ENCODE data around the gene PCSK4. TPM values are rescaled to one million over a fixed set of nuclear protein-coding genes. Genes with fewer than 3 reads are reported as not detected.

Gene PCSK4
- total RNA-seq, 1 experiment from 2014 or later, result 9.1 TPM

DNA sequence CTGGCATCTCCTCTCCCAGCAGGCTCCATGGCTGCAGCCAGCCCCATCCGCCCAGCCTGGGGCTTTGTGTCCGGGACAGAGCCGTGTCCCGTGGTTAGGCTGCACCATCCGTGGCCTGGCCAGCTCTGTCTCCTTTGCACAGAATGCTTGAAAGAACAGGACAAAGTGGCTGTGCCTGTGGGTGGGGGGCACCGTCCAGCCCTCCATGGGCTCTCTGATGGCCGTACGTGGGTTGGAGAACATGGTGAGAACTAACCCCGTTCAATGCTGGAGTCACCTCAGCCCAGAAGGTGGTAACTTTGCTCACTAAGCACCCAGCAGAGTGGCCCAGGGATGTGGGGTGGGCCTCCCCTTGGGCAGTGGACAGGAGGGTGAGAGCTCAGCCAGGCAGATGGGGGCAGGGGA lies 49.1 kb downstream of the PCSK4 start:
- TF ChIP-seq, protein P1, sequence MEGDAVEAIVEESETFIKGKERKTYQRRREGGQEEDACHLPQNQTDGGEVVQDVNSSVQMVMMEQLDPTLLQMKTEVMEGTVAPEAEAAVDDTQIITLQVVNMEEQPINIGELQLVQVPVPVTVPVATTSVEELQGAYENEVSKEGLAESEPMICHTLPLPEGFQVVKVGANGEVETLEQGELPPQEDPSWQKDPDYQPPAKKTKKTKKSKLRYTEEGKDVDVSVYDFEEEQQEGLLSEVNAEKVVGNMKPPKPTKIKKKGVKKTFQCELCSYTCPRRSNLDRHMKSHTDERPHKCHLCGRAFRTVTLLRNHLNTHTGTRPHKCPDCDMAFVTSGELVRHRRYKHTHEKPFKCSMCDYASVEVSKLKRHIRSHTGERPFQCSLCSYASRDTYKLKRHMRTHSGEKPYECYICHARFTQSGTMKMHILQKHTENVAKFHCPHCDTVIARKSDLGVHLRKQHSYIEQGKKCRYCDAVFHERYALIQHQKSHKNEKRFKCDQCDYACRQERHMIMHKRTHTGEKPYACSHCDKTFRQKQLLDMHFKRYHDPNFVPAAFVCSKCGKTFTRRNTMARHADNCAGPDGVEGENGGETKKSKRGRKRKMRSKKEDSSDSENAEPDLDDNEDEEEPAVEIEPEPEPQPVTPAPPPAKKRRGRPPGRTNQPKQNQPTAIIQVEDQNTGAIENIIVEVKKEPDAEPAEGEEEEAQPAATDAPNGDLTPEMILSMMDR (conservative IDR thresholded peaks at IDR 0.05), result no peak
- Histone ChIP-seq H3K14ac (ENCODE audit: insufficient read depth, low read length) (no peak overlapping the region; the same call in 1 of the 2 replicates), H4K5ac (ENCODE audit: insufficient read length, low read depth, low read length) (no peak overlapping the region), H4K8ac (replicated peaks; ENCODE audit: insufficient read length, low read depth, low read length) (no peak overlapping the region), H3K4me1 (ENCODE audit: insufficient read depth, low read length) (no peaks in the 10 kb centered on the region), H3K23ac (ENCODE audit: insufficient read length, low read depth, low read length) (no peak overlapping the region), H4K20me1 (ENCODE audit: control insufficient read depth, insufficient read depth, insufficient read length) (no peaks in the 10 kb centered on the region), H3K27ac (ENCODE audit: insufficient read length, low read depth, low read length) (no peak overlapping the region), H2BK15ac (ENCODE audit: low read depth, low read length) (no peak overlapping the region), H2BK20ac (ENCODE audit: low read depth, low read length, poor library complexity, severe bottlenecking) (no peak overlapping the region), H2BK12ac (ENCODE audit: insufficient read length, low read depth, low read length) (no peak overlapping the region), H3T11ph (ENCODE audit: low read length) (no peak overlapping the region), H2BK5ac (ENCODE audit: insufficient read length, low read length) (no peak overlapping the region), H3K9me3 (ENCODE audit: control insufficient read depth, low read depth, low read length) (no peaks in the 10 kb centered on the region), H3K18ac (ENCODE audit: insufficient read length, low read depth, low read length) (no peak overlapping the region), H3K23me2 (ENCODE audit: insufficient read length, low read depth, low read length, poor library complexity, severe bottlenecking) (peaks cover 5% of the 10 kb centered on the region), H2AK5ac (ENCODE audit: insufficient read length, low read length) (no peak overlapping the region), H3K9ac (ENCODE audit: extremely low read depth, insufficient read length, low read length) (no peak overlapping the region), H2BK120ac (ENCODE audit: low read depth, low read length, poor library complexity, severe bottlenecking) (no peak overlapping the region), H3K4me2 (ENCODE audit: insufficient read depth, insufficient read length, low read length) (no peak overlapping the region), H3K79me2 (ENCODE audit: insufficient read depth, low read length) (peaks cover 11% of the 10 kb centered on the region; the same call in 1 of the 2 replicates), H3K56ac (ENCODE audit: insufficient read length, low read depth, low read length) (no peak overlapping the region), H2AFZ (ENCODE audit: low read length) (no peak overlapping the region), H3K27me3 (ENCODE audit: insufficient read depth, low read length) (no peaks in the 10 kb centered on the region), H4K91ac (ENCODE audit: insufficient read length, low read depth, low read length) (no peak overlapping the region), H3K79me1 (ENCODE audit: insufficient read depth, low read depth, low read length, poor library complexity, severe bottlenecking) (peaks cover 12% of the 10 kb centered on the region), H3K4ac (ENCODE audit: low read depth, low read length) (no peak overlapping the region)
- peak overlapping the region in 1 of 3 experiments; percentile 92; a peak in 2 of 7 replicates for H3K27ac Mint-ChIP-seq
- H3K9me3 Mint-ChIP-seq, result no peaks in the 10 kb centered on the region
- peaks cover 12% of the 10 kb centered on the region for H3K27me3 Mint-ChIP-seq (ENCODE audit: low read depth)
- H3K4me1 Mint-ChIP-seq, result peaks cover 0 to 22% of the 10 kb centered on the region in 2 experiments
- DNase-seq, result no peak
- peak overlapping the region; percentile 96 to 98 for H3K4me3 Mint-ChIP-seq
- no CpG with 5 or more reads among the region's 9 CpGs for WGBS (ENCODE audit: extremely low coverage, insufficient read length, low lambda C conversion rate)
- peaks cover 29 to 50% (median 41%) of the 10 kb centered on the region in 3 experiments for H3K36me3 Mint-ChIP-seq (ENCODE audit: insufficient read depth in 1 of 3, low read depth in 3 of 3)
